Measurements from ENCODE around the gene SIRT6.

DNA sequence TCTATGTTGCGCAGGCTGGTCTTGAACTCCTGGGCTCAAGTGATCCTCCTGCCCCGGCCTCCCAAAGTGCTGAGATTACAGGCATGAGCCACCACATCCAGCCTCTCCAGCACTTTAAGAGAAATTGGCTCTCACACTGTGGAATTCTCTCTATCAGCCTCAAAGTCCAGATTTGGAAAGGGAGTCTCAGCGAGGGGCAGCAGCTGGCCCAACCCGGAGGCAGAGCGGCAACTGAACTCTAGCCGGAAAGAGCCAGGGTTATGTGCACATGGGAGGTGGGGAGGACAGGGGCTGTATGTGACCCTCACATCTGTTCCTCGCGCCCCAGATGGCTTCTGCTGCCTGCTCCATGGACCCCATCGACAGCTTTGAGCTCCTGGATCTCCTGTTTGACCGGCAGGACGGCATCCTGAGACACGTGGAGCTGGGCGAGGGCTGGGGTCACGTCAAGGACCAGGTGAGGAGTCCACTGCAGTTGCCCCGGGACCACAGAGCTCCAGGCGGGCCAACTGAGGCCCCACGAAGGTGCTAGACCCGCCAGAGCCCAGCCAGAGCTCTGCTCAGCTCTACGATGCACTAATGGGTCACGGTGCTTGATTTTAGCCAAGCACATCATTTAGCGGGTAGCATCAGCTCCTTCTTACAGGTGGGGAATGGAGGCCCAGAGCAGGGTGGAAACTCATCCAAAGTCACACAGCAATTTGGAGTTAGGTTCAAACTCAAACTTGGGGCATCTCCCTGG, 27.6 kb downstream of the SIRT6 start:
- TF ChIP-seq, protein P1, sequence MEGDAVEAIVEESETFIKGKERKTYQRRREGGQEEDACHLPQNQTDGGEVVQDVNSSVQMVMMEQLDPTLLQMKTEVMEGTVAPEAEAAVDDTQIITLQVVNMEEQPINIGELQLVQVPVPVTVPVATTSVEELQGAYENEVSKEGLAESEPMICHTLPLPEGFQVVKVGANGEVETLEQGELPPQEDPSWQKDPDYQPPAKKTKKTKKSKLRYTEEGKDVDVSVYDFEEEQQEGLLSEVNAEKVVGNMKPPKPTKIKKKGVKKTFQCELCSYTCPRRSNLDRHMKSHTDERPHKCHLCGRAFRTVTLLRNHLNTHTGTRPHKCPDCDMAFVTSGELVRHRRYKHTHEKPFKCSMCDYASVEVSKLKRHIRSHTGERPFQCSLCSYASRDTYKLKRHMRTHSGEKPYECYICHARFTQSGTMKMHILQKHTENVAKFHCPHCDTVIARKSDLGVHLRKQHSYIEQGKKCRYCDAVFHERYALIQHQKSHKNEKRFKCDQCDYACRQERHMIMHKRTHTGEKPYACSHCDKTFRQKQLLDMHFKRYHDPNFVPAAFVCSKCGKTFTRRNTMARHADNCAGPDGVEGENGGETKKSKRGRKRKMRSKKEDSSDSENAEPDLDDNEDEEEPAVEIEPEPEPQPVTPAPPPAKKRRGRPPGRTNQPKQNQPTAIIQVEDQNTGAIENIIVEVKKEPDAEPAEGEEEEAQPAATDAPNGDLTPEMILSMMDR (IDR thresholded peaks at IDR 0.05) = no peak
- no peak for TF ChIP-seq ZFX (IDR thresholded peaks at IDR 0.05; ENCODE audit: borderline replicate concordance)

All from 22Rv1 (cell line).